ENCODE results near the gene TTC4.
"Not testable (repeated sequence)": the region's sequence is repeated elsewhere in the genome, so short reads cannot be mapped to it uniquely, and the experiment has no call there.

The TTC4 gene

GRCh38 chr1:54754045-54754444, 38.4 kb downstream of the TTC4 start:
- DNase-seq = no peak

GRCh38 chr1:54754486-54755285, 39.0 kb downstream of the TTC4 start:
- DNase-seq = no peak

- DNase-seq = no peak
Observed at GRCh38 chr1:54757833-54758232, 42.2 kb downstream of the TTC4 start.

- DNase-seq = no peak
Observed at GRCh38 chr1:54758678-54759348, 43.2 kb downstream of the TTC4 start.

GRCh38 chr1:54763816-54764132, 48.1 kb downstream of the TTC4 start:
- peak; percentile 28 for DNase-seq

- peak; percentile 99 for DNase-seq
Observed at GRCh38 chr1:54764133-54764921, 48.7 kb downstream of the TTC4 start, which contains the start of gene PARS2. Gene PARS2 (minus strand): TSS chr1:54764523. CDS start chr1:54759161, 5,362 bp downstream.

GRCh38 chr1:54764922-54765561, 49.4 kb downstream of the TTC4 start:
- DNase-seq = no peak

GRCh38 chr1:54766726-54767125, 51.1 kb downstream of the TTC4 start:
- no peak for DNase-seq

- no peak for DNase-seq
Observed at GRCh38 chr1:54767526-54767925, 51.9 kb downstream of the TTC4 start.

- no peak for DNase-seq
Observed at GRCh38 chr1:54768093-54768492, 52.4 kb downstream of the TTC4 start.

GRCh38 chr1:54772951-54773350, 57.3 kb downstream of the TTC4 start:
- DNase-seq = no peak

GRCh38 chr1:54774820-54775498, 59.3 kb downstream of the TTC4 start:
- no peak for DNase-seq

- not testable (repeated sequence) for DNase-seq
Observed at GRCh38 chr1:54775828-54776721, 60.4 kb downstream of the TTC4 start.

- DNase-seq = no peak
Observed at GRCh38 chr1:54777011-54777410, 61.4 kb downstream of the TTC4 start.

GRCh38 chr1:54777431-54777830, 61.8 kb downstream of the TTC4 start:
- DNase-seq = no peak

- no peak for DNase-seq
Observed at GRCh38 chr1:54781023-54781723, 65.5 kb downstream of the TTC4 start.

- DNase-seq = no peak
Observed at GRCh38 chr1:54782156-54782555, 66.5 kb downstream of the TTC4 start.

GRCh38 chr1:54782588-54782987, 66.9 kb downstream of the TTC4 start:
- DNase-seq = no peak

GRCh38 chr1:54784066-54784465, 68.4 kb downstream of the TTC4 start:
- no peak for DNase-seq

- no peak for DNase-seq
Observed at GRCh38 chr1:54786778-54787177, 71.1 kb downstream of the TTC4 start.

GRCh38 chr1:54787604-54788003, 71.9 kb downstream of the TTC4 start:
- no peak for DNase-seq
